Gastroesophageal sphincter (tissue), 3 donors: ENCODE measurements around the gene CRYBG3.

ENCODE experiments used
- CTCF ChIP-seq, 4 experiments: fragments of 200-600 bp in 2 of 4; fragments of 450-650 bp in 2 of 4; sonication (generic) in 1 of 4; IDR thresholded peaks; one replicate each; pipeline ENCODE4 v1.5.1; 2017 to 2019; ENCODE audit warnings: antibody characterized with exemption in 4 of 4, mild to moderate bottlenecking in 2 of 4, moderate library complexity in 2 of 4
- EP300 ChIP-seq: sonication (generic); formaldehyde crosslinking; IDR thresholded peaks from one replicate; pipeline ENCODE4 v1.6.1; 2017; ENCODE audit warnings: antibody characterized with exemption, mild to moderate bottlenecking
- POLR2A ChIP-seq, 2 donors: fragments of 450-650 bp; IDR thresholded peaks; one replicate each; pipeline ENCODE4 v1.6.1; 2017; ENCODE audit warnings: antibody characterized with exemption in 2 of 2, mild to moderate bottlenecking in 2 of 2, moderate library complexity in 1 of 2
- POLR2AphosphoS5 ChIP-seq: sonication (generic); formaldehyde crosslinking; IDR thresholded peaks from one replicate; pipeline ENCODE4 v1.6.1; 2017; ENCODE audit warnings: antibody characterized with exemption

GRCh38 chr3:97939401-97939800 is 117.6 kb downstream of the CRYBG3 start:
- TF ChIP-seq EP300 = no peak
- no peak for TF ChIP-seq CTCF (IDR thresholded peaks at IDR 0.05)
- no peak for TF ChIP-seq POLR2A (IDR thresholded peaks at IDR 0.05)
- no peak for TF ChIP-seq POLR2AphosphoS5
